ENCODE data around the gene ZBTB6.

GRCh38 chr9:122954253-122954691 lies 41.1 kb upstream of the ZBTB6 start:
- no peak for TF ChIP-seq EZH2 (IDR thresholded peaks at IDR 0.05)
- no peak for TF ChIP-seq POLR2AphosphoS5 (IDR thresholded peaks at IDR 0.05; ENCODE audit: borderline replicate concordance, low read depth, low read length)
- TF ChIP-seq FOXP2 (optimal IDR thresholded peaks at IDR 0.05; ENCODE audit: control extremely low read depth, extremely low read length, insufficient read depth) = no peak

All from SK-N-MC (cell line).